Smooth muscle cell (in vitro differentiated cells): Measurements from ENCODE around the gene NR6A1. TPM values are rescaled to one million over a fixed set of nuclear protein-coding genes. Genes with fewer than 3 reads are reported as not detected.

Experiments used
- DNase-seq: peaks from one replicate; lab custom pipeline; 2025; ENCODE audit not compliant: unreplicated experiment; lab: John Stamatoyannopoulos, UW
- H2AFZ ChIP-seq: fragments of 200-600 bp; sonication (generic); 2 replicates; pipeline ENCODE4 v1.6.0; 2016; ENCODE audit warnings: antibody characterized with exemption, low read depth, mild to moderate bottlenecking
- H3F3A ChIP-seq: fragments of 200-600 bp; sonication (generic); 2 replicates; pipeline ENCODE4 v1.6.0; 2017; ENCODE audit warnings: antibody characterized with exemption, low read depth
- H3K27ac ChIP-seq: fragments of 200-600 bp; sonication (generic); 2 replicates; pipeline ENCODE4 v1.5.1; 2016; ENCODE audit warnings: low read depth, mild to moderate bottlenecking
- H3K27me3 ChIP-seq: fragments of 200-600 bp; sonication (generic); 2 replicates; pipeline ENCODE4 v1.6.1; 2016; ENCODE audit warnings: low read depth, mild to moderate bottlenecking
- H3K36me3 ChIP-seq: fragments of 200-600 bp; sonication (generic); 2 replicates; pipeline ENCODE4 v1.5.1; 2016; ENCODE audit warnings: low read depth
- H3K4me1 ChIP-seq: fragments of 200-600 bp; sonication (generic); 2 replicates; pipeline ENCODE4 v1.5.1; 2016; ENCODE audit warnings: low read depth
- H3K4me2 ChIP-seq: fragments of 200-600 bp; sonication (generic); 2 replicates; pipeline ENCODE4 v1.6.0; 2016; ENCODE audit warnings: mild to moderate bottlenecking
- H3K4me3 ChIP-seq: fragments of 200-600 bp; sonication (generic); 2 replicates; pipeline ENCODE4 v1.5.1; 2016; ENCODE audit warnings: mild to moderate bottlenecking
- H3K79me2 ChIP-seq: fragments of 200-600 bp; sonication (generic); 2 replicates; pipeline ENCODE4 v1.6.0; 2016; ENCODE audit warnings: low read depth, mild to moderate bottlenecking
- H3K9ac ChIP-seq: fragments of 200-600 bp; sonication (generic); 2 replicates; pipeline ENCODE4 v1.6.0; 2016; ENCODE audit warnings: low read depth
- H3K9me3 ChIP-seq: fragments of 200-600 bp; sonication (generic); replicated peaks from 2 replicates; pipeline ENCODE4 v1.5.1; 2016; ENCODE audit warnings: low read depth
- H4K20me1 ChIP-seq: fragments of 200-600 bp; sonication (generic); 2 replicates; pipeline ENCODE4 v1.6.0; 2016; ENCODE audit warnings: low read depth
- WGBS: methylation state at CpG from one replicate; pipeline ENCODE4 v1.1.7; 2016; ENCODE audit warnings: low lambda C conversion rate; 5-methylcytosine and 5-hydroxymethylcytosine counted together
- polyA plus RNA-seq: library from polyadenylated mRNA; unstranded; fragments of >200 nt; fragmentation: Nextera tagmentation; extraction: Ambion mirVana; gene quantifications from 2 replicates; pipeline ENCODE4 v1.2.1, GENCODE V29; 2016
- total RNA-seq: library from RNA; depleted of rRNA; stranded (reverse); fragments of >200 nt; gene quantifications from 2 replicates; pipeline ENCODE4 v1.2.3, GENCODE V29; 2014
- TF ChIP-seq, protein P1 (sequence below): fragments of 200-600 bp; sonication (generic); IDR thresholded peaks from 2 replicates; pipeline ENCODE4 v1.5.1; 2017; ENCODE audit warnings: borderline replicate concordance, mild to moderate bottlenecking, antibody characterized with exemption; ENCODE audit not compliant: insufficient read depth, poor library complexity, severe bottlenecking

Gene NR6A1
- total and polyA plus RNA-seq, 2 experiments from 2014 or later: 0.17 to 0.31 TPM

DNA sequence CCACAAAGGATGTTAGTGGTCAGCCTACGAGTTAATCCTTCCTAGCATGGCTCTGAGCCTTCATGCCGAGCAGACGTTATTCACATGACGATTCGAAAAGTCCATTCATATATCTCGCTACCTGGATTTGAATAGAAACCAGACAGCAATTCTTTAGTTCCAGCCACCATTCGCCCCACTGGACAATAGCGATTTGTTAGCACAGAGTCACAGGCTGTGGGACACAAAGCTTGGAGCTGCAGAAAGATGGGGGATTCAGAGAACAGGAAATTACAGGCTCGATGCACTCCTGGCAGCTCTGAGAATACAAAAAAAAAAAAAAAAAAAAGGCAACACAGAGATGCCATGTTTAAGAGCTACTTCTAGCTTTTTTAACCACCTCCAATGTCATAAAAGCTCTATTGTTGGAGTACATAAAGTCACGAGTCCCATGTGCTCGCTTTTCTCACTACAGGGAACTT, 110.7 kb downstream of the NR6A1 start:
- TF ChIP-seq, protein P1, sequence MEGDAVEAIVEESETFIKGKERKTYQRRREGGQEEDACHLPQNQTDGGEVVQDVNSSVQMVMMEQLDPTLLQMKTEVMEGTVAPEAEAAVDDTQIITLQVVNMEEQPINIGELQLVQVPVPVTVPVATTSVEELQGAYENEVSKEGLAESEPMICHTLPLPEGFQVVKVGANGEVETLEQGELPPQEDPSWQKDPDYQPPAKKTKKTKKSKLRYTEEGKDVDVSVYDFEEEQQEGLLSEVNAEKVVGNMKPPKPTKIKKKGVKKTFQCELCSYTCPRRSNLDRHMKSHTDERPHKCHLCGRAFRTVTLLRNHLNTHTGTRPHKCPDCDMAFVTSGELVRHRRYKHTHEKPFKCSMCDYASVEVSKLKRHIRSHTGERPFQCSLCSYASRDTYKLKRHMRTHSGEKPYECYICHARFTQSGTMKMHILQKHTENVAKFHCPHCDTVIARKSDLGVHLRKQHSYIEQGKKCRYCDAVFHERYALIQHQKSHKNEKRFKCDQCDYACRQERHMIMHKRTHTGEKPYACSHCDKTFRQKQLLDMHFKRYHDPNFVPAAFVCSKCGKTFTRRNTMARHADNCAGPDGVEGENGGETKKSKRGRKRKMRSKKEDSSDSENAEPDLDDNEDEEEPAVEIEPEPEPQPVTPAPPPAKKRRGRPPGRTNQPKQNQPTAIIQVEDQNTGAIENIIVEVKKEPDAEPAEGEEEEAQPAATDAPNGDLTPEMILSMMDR: no peak
- Histone ChIP-seq H3K4me2 (peak overlapping the region; percentile 95), H3K27ac (peak overlapping the region; percentile 99), H2AFZ (peak overlapping the region; percentile 19), H3K79me2 (peaks cover 47% of the 10 kb centered on the region), H3K9ac (peak overlapping the region; percentile 96), H3K4me1 (peaks cover 22% of the 10 kb centered on the region), H4K20me1 (no peaks in the 10 kb centered on the region), H3K4me3 (peak overlapping the region; percentile 62), H3K36me3 (no peaks in the 10 kb centered on the region), H3K27me3 (no peaks in the 10 kb centered on the region), H3F3A (peaks cover 16% of the 10 kb centered on the region), H3K9me3 (no peaks in the 10 kb centered on the region)
- 6% methylated on average over 11 of the region's 11 CpGs for WGBS
- no peak for DNase-seq

DNA sequence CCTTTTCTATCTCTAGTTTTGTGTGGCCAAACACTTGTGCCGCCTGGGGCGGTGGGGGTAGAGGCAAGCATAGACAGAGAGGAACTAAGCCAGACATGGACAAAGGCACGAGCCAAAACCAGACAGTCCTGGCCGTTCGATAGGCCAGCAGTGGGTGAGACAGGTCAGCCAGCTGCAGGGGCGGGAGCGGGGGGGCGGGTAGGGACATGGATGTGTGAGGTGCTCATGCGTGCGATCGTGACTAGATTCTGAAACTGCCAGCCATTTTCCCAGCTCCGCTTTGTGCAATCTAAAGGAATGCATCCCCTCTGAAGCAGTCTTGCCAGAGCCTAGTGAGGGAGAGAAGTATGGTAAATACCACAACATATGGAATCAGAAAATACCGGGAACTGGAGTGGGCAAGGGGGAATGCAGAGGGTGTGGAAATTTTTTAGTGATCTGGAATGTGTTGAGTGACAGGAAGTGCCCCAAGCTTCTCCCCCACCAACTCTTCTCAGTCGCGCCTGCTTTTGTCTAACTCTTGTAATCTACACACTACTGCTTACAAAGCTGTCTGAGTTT, 111.9 kb downstream of the NR6A1 start:
- Histone ChIP-seq H4K20me1 (no peaks in the 10 kb centered on the region), H3K9me3 (no peaks in the 10 kb centered on the region), H2AFZ (no peak overlapping the region), H3K4me1 (peaks cover 22% of the 10 kb centered on the region), H3K4me2 (peak overlapping the region; percentile 95), H3K27ac (peak overlapping the region; percentile 99), H3K9ac (peak overlapping the region; percentile 96), H3K27me3 (no peaks in the 10 kb centered on the region), H3K4me3 (peak overlapping the region; percentile 62), H3F3A (peaks cover 15% of the 10 kb centered on the region), H3K36me3 (no peaks in the 10 kb centered on the region), H3K79me2 (peaks cover 37% of the 10 kb centered on the region)
- WGBS: under 1% methylated on average over 14 of the region's 15 CpGs
- TF ChIP-seq, protein P1: no peak
- DNase-seq: peak; percentile 34

GRCh38 chr9:124658165-124659017, 112.7 kb downstream of the NR6A1 start:
- Histone ChIP-seq H3K4me3 (peak overlapping the region; percentile 62), H3K9ac (peak overlapping the region; percentile 96), H3K36me3 (no peaks in the 10 kb centered on the region), H2AFZ (no peak overlapping the region), H4K20me1 (no peaks in the 10 kb centered on the region), H3K4me2 (peak overlapping the region; percentile 95), H3F3A (peaks cover 15% of the 10 kb centered on the region), H3K79me2 (peaks cover 29% of the 10 kb centered on the region), H3K27me3 (no peaks in the 10 kb centered on the region), H3K4me1 (peaks cover 22% of the 10 kb centered on the region), H3K9me3 (no peaks in the 10 kb centered on the region), H3K27ac (peak overlapping the region; percentile 99)
- DNase-seq: no peak
- 1% methylated on average over 14 of the region's 14 CpGs for WGBS
- TF ChIP-seq, protein P1: no peak
